Esophagus squamous epithelium (tissue), 5 donors: Measurements from ENCODE around the gene DNAJC15. TPM values are rescaled to one million over a fixed set of nuclear protein-coding genes. Genes with fewer than 3 reads are reported as not detected.

Source experiments
- DNase-seq: peaks from one replicate; lab custom pipeline; 2025; lab: John Stamatoyannopoulos, UW
- H3K27ac ChIP-seq, 4 donors: fragments of 200-600 bp; sonication (generic); one replicate each; pipeline ENCODE4 v1.5.1; 2016 to 2019; ENCODE audit warnings: mild to moderate bottlenecking in 1 of 4
- H3K27me3 ChIP-seq, 4 donors: fragments of 200-600 bp; sonication (generic); 1 replicate in 3 of 4; 2 replicates in 1 of 4; pipeline versions ENCODE4 v1.5.1 to v1.6.0; 2017 to 2021; ENCODE audit warnings: antibody characterized with exemption in 1 of 4
- H3K36me3 ChIP-seq, 3 donors: fragments of 200-600 bp; sonication (generic); one replicate each; pipeline ENCODE4 v1.5.1; 2016 to 2019
- H3K4me1 ChIP-seq, 3 donors: fragments of 200-600 bp; sonication (generic); one replicate each; pipeline ENCODE4 v1.5.1; 2017 to 2019
- H3K4me3 ChIP-seq, 4 donors: fragments of 200-600 bp; sonication (generic); 1 replicate in 3 of 4; 2 replicates in 1 of 4; pipeline ENCODE4 v1.5.1; 2016 to 2019; ENCODE audit warnings: mild to moderate bottlenecking in 2 of 4, moderate library complexity in 1 of 4
- H3K9me3 ChIP-seq, 3 donors: fragments of 200-600 bp; sonication (generic); one replicate each; pipeline ENCODE4 v1.5.1; 2016 to 2019
- CTCF ChIP-seq, 6 experiments: fragments of 450-650 bp in 4 of 6; fragments of 200-600 bp in 2 of 6; sonication (generic) in 2 of 6; IDR thresholded peaks; one replicate each; pipeline ENCODE4 v1.5.1; 2016 to 2019; ENCODE audit warnings: antibody characterized with exemption in 6 of 6, mild to moderate bottlenecking in 4 of 6, moderate library complexity in 4 of 6
- POLR2A ChIP-seq, 4 donors: fragments of 450-650 bp; IDR thresholded peaks; one replicate each; pipeline ENCODE4 v1.6.1; 2017; ENCODE audit warnings: antibody characterized with exemption in 4 of 4, mild to moderate bottlenecking in 4 of 4, moderate library complexity in 3 of 4
- WGBS, 2 donors: methylation state at CpG; one replicate each; pipeline ENCODE4 v1.1.5; 2018; 5-methylcytosine and 5-hydroxymethylcytosine counted together
- intact Hi-C: fragments of 100-400 bp; cut with DNase I; formaldehyde crosslinking; loops from one replicate; pipeline ENCODE4 v1.15.0; 2022
- total RNA-seq, 4 donors: library from RNA; depleted of rRNA; stranded (reverse); fragments of >200 nt; gene quantifications; one replicate each; pipeline ENCODE4 v1.1.0, GENCODE V29; 2016
- donor health status: DM: yes; HTN: yes; CAD: no.

The DNAJC15 gene
- total RNA-seq, 4 donors from 2014 or later = 2.9 to 15.0 (median 9.0) TPM

- Histone ChIP-seq H3K27me3 (no peaks in the 10 kb centered on the region), H3K36me3 (peaks cover 0 to 6% (median 0%) of the 10 kb centered on the region in 3 donors), H3K27ac (no peak overlapping the region), H3K9me3 (no peaks in the 10 kb centered on the region), H3K4me3 (no peak overlapping the region), H3K4me1 (peaks cover 0 to 10% (median 0%) of the 10 kb centered on the region in 3 donors)
- WGBS, 2 donors = 87 to 96% methylated on average over 2 of the region's 2 CpGs
- intact Hi-C loops = no loop called here
- no peak for DNase-seq
- no peak for TF ChIP-seq CTCF (IDR thresholded peaks at IDR 0.05)
- no peak for TF ChIP-seq POLR2A (IDR thresholded peaks at IDR 0.05)
Measured at GRCh38 chr13:43081866-43082265, 58.5 kb downstream of the DNAJC15 start.

GRCh38 chr13:43083750-43084149 lies 60.4 kb downstream of the DNAJC15 start:
- Histone ChIP-seq H3K4me3 (no peak overlapping the region), H3K4me1 (peaks cover 0 to 13% (median 0%) of the 10 kb centered on the region in 3 donors), H3K36me3 (peaks cover 0 to 6% (median 0%) of the 10 kb centered on the region in 3 donors), H3K27ac (no peak overlapping the region), H3K27me3 (no peaks in the 10 kb centered on the region), H3K9me3 (no peaks in the 10 kb centered on the region)
- no peak for DNase-seq
- TF ChIP-seq CTCF (IDR thresholded peaks at IDR 0.05) = no peak
- no peak for TF ChIP-seq POLR2A (IDR thresholded peaks at IDR 0.05)
- intact Hi-C loops = no loop called here

GRCh38 chr13:43085545-43085944 lies 62.2 kb downstream of the DNAJC15 start:
- Histone ChIP-seq H3K4me1 (peaks cover 0 to 13% (median 0%) of the 10 kb centered on the region in 3 donors), H3K9me3 (no peaks in the 10 kb centered on the region), H3K27me3 (no peaks in the 10 kb centered on the region), H3K27ac (no peak overlapping the region), H3K4me3 (no peak overlapping the region), H3K36me3 (peaks cover 0 to under 1% (median 0%) of the 10 kb centered on the region in 3 donors)
- TF ChIP-seq CTCF (IDR thresholded peaks at IDR 0.05) (peak; percentile 37 to 81 (median 63)), POLR2A (IDR thresholded peaks at IDR 0.05) (no peak)
- WGBS, 2 donors = 85 to 91% methylated on average over 1 of the region's 1 CpG
- no peak for DNase-seq
- intact Hi-C loops = loop anchor here (5.0 kb wide), 1 partner anchor 727 kb away; no protein-coding TSS in a partner anchor

GRCh38 chr13:43086181-43086580 lies 62.8 kb downstream of the DNAJC15 start:
- intact Hi-C loops = loop anchor here (5.0 kb wide), 1 partner anchor 726 kb away; no protein-coding TSS in a partner anchor
- H3K9me3 ChIP-seq = no peaks in the 10 kb centered on the region
- peaks cover 0 to 7% (median 0%) of the 10 kb centered on the region in 3 donors for H3K36me3 ChIP-seq
- no peaks in the 10 kb centered on the region for H3K27me3 ChIP-seq
- H3K4me3 ChIP-seq = no peak overlapping the region
- no peak for DNase-seq
- H3K27ac ChIP-seq = no peak overlapping the region
- peaks cover 0 to 13% (median 0%) of the 10 kb centered on the region in 3 donors for H3K4me1 ChIP-seq
- TF ChIP-seq POLR2A (IDR thresholded peaks at IDR 0.05) = no peak

GRCh38 chr13:43088093-43088511 lies 64.7 kb downstream of the DNAJC15 start:
- TF ChIP-seq POLR2A (IDR thresholded peaks at IDR 0.05) = no peak
- no peak for TF ChIP-seq CTCF (IDR thresholded peaks at IDR 0.05)
- WGBS, 2 donors = 10 to 22% methylated on average over 4 of the region's 4 CpGs
- Histone ChIP-seq H3K27me3 (no peaks in the 10 kb centered on the region), H3K27ac (peak overlapping the region; percentile 37 to 73 (median 64)), H3K4me1 (peaks cover 0 to 13% (median 0%) of the 10 kb centered on the region in 3 donors), H3K9me3 (no peaks in the 10 kb centered on the region), H3K4me3 (peak overlapping the region; percentile 12 to 65 (median 39)), H3K36me3 (peaks cover 0 to 8% (median 0%) of the 10 kb centered on the region in 3 donors)
- no peak for DNase-seq
- intact Hi-C loops = loop anchor here (5.0 kb wide), 1 partner anchor 724 kb away; no protein-coding TSS in a partner anchor
